Astrocyte (in vitro differentiated cells and primary cell): ENCODE data around the gene KRT4.

Experiments used
- EZH2 ChIP-seq: IDR thresholded peaks from 2 replicates; pipeline ENCODE4 v1.6.1; 2012; ENCODE audit warnings: mild to moderate bottlenecking, low read length, inconsistent platforms; ENCODE audit not compliant: insufficient read depth
- TF ChIP-seq, protein P1 (sequence below): IDR thresholded peaks from 2 replicates; pipeline ENCODE4 v1.5.1; 2011; ENCODE audit warnings: low read depth, mild to moderate bottlenecking, inconsistent platforms, low read length, moderate library complexity; ENCODE audit not compliant: insufficient read depth

DNA sequence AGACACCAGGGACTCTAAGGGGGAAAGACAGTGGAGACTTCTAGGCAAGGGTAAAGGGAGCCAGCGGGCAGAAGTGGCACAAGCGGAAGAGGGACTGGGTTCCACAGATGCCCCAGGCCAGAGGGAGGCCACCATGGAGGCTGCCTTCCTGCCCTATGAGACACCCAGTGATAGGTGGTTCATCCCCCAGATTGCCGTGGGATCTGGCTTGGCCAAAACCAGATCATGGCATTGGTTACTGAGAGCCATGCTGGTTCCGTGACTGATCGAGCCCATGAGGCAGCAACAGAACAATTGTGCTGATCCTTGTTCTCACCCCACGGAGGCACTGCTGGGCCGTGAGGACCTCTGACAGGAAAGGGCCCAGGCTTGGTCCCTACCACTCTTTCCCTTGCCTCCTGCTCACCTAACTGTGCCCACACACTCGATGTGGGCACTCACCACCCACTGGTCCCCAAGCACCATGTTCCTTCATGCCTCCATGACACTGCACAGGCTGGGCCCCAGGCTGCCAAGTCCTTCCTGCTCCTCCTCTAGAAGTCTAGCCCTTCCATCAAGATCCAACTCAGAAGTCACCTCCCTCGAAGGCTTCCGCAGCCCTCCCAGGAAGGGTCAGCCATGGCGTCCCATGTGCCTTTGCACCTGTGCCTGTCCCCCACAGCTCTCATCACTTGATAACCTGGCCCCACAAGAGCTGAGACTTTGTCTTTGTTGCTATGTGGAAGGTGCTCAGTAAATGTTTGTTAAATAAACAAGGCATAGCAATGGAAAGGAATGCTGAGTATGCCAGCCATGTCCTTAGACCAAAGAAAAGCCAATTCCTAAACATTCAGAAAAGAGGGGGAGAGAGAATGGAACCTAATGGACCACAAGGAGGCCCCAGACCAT lies 12.9 kb upstream of the KRT4 start:
- no peak for TF ChIP-seq EZH2
- TF ChIP-seq, protein P1, sequence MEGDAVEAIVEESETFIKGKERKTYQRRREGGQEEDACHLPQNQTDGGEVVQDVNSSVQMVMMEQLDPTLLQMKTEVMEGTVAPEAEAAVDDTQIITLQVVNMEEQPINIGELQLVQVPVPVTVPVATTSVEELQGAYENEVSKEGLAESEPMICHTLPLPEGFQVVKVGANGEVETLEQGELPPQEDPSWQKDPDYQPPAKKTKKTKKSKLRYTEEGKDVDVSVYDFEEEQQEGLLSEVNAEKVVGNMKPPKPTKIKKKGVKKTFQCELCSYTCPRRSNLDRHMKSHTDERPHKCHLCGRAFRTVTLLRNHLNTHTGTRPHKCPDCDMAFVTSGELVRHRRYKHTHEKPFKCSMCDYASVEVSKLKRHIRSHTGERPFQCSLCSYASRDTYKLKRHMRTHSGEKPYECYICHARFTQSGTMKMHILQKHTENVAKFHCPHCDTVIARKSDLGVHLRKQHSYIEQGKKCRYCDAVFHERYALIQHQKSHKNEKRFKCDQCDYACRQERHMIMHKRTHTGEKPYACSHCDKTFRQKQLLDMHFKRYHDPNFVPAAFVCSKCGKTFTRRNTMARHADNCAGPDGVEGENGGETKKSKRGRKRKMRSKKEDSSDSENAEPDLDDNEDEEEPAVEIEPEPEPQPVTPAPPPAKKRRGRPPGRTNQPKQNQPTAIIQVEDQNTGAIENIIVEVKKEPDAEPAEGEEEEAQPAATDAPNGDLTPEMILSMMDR, result no peak
